ENCODE results near the gene AHNAK2. TPM values are rescaled to one million over a fixed set of nuclear protein-coding genes. Genes with fewer than 3 reads are reported as not detected.
"Not testable (repeated sequence)": the region's sequence is repeated elsewhere in the genome, so short reads cannot be mapped to it uniquely, and the experiment has no call there.

Gene AHNAK2
- total RNA-seq, 6 experiments from 2014 or later, result 50.2 to 76.2 (median 73.7) TPM

GRCh38 chr14:104923640-104924420, 54.3 kb downstream of the AHNAK2 start:
- Mint-ChIP-seq H3K27me3 (ENCODE audit: insufficient read depth) (peaks cover 12% of the 10 kb centered on the region), H3K9me3 (no peaks in the 10 kb centered on the region), H3K4me1 (ENCODE audit: low read depth) (no peaks in the 10 kb centered on the region), H3K36me3 (ENCODE audit: low read depth) (no peaks in the 10 kb centered on the region), H3K4me3 (no peak overlapping the region), H3K27ac (no peak overlapping the region)
- DNase-seq, result no peak
- TF ChIP-seq CTCF (IDR thresholded peaks at IDR 0.05), result no peak

GRCh38 chr14:104919993-104920315, 58.2 kb downstream of the AHNAK2 start:
- Mint-ChIP-seq H3K27ac (no peak overlapping the region), H3K36me3 (ENCODE audit: low read depth) (no peaks in the 10 kb centered on the region), H3K4me1 (ENCODE audit: low read depth) (no peaks in the 10 kb centered on the region), H3K4me3 (no peak overlapping the region), H3K27me3 (ENCODE audit: insufficient read depth) (peaks cover 11% of the 10 kb centered on the region), H3K9me3 (no peaks in the 10 kb centered on the region)
- no peak for DNase-seq
- TF ChIP-seq CTCF (IDR thresholded peaks at IDR 0.05), result no peak

GRCh38 chr14:104919152-104919992, 58.8 kb downstream of the AHNAK2 start:
- not testable (repeated sequence) for H3K9me3 Mint-ChIP-seq; DNase-seq; H3K4me1 Mint-ChIP-seq (ENCODE audit: low read depth); H3K4me3 Mint-ChIP-seq; H3K36me3 Mint-ChIP-seq (ENCODE audit: low read depth); H3K27ac Mint-ChIP-seq
- peaks cover 11% of the 10 kb centered on the region for H3K27me3 Mint-ChIP-seq (ENCODE audit: insufficient read depth)

GRCh38 chr14:104917993-104918392, 60.2 kb downstream of the AHNAK2 start:
- Mint-ChIP-seq H3K4me1 (ENCODE audit: low read depth) (no peaks in the 10 kb centered on the region), H3K27ac (no peak overlapping the region), H3K9me3 (peaks cover 5% of the 10 kb centered on the region; the same call in 1 of the 2 replicates), H3K27me3 (ENCODE audit: insufficient read depth) (peaks cover 20% of the 10 kb centered on the region), H3K36me3 (ENCODE audit: low read depth) (no peaks in the 10 kb centered on the region), H3K4me3 (no peak overlapping the region)
- DNase-seq, result no peak
- no peak for TF ChIP-seq CTCF (IDR thresholded peaks at IDR 0.05)

GRCh38 chr14:104917116-104917515, 61.1 kb downstream of the AHNAK2 start:
- H3K27me3 Mint-ChIP-seq (ENCODE audit: insufficient read depth), result peaks cover 20% of the 10 kb centered on the region
- H3K9me3 Mint-ChIP-seq, result peaks cover 8% of the 10 kb centered on the region
- no peak for DNase-seq
- no peak overlapping the region for H3K4me3 Mint-ChIP-seq
- TF ChIP-seq CTCF (IDR thresholded peaks at IDR 0.05), result no peak
- peaks cover 2% of the 10 kb centered on the region; the same call in 1 of the 2 replicates for H3K36me3 Mint-ChIP-seq (ENCODE audit: low read depth)
- H3K4me1 Mint-ChIP-seq (ENCODE audit: low read depth), result no peaks in the 10 kb centered on the region
- H3K27ac Mint-ChIP-seq, result no peak overlapping the region

- Mint-ChIP-seq H3K4me1 (ENCODE audit: low read depth) (no peaks in the 10 kb centered on the region), H3K4me3 (no peak overlapping the region), H3K9me3 (peaks cover 22% of the 10 kb centered on the region), H3K36me3 (ENCODE audit: low read depth) (peaks cover 11% of the 10 kb centered on the region; the same call in 1 of the 2 replicates), H3K27me3 (ENCODE audit: insufficient read depth) (peaks cover 22% of the 10 kb centered on the region), H3K27ac (no peak overlapping the region)
- no peak for DNase-seq
- no peak for TF ChIP-seq CTCF (IDR thresholded peaks at IDR 0.05)
Observed at GRCh38 chr14:104913435-104913834, 64.7 kb downstream of the AHNAK2 start.

Measured in HFFc6 (cell line).